Osteoblast (primary cell): ENCODE results near the gene NELL1. TPM values are rescaled to one million over a fixed set of nuclear protein-coding genes. Genes with fewer than 3 reads are reported as not detected.

Experiments used
- DNase-seq: peaks from one replicate; pipeline ENCODE4 v3.0.0; 2011; ENCODE audit warnings: low spot score, mixed read lengths; ENCODE audit not compliant: insufficient read length; ENCODE audit errors: missing footprints
- H2AFZ ChIP-seq: 2 replicates; pipeline ENCODE4 v1.6.0; 2011; ENCODE audit warnings: mild to moderate bottlenecking, low read length
- H3K27ac ChIP-seq: 2 replicates; pipeline ENCODE4 v1.5.1; 2011; ENCODE audit warnings: mild to moderate bottlenecking, low read depth, low read length, moderate library complexity
- H3K27me3 ChIP-seq: 2 replicates; pipeline ENCODE4 v1.6.0; 2012; ENCODE audit warnings: mild to moderate bottlenecking, control low read depth, inconsistent platforms, low read length, moderate library complexity; ENCODE audit not compliant: insufficient read depth
- H3K36me3 ChIP-seq: 2 replicates; pipeline ENCODE4 v1.5.1; 2011; ENCODE audit warnings: mild to moderate bottlenecking, low read length, control low read depth, moderate library complexity; ENCODE audit not compliant: insufficient read depth
- H3K4me1 ChIP-seq: 2 replicates; pipeline ENCODE4 v1.5.1; 2011; ENCODE audit warnings: mild to moderate bottlenecking, low read length, control low read depth, moderate library complexity; ENCODE audit not compliant: insufficient read depth
- H3K4me2 ChIP-seq: 2 replicates; pipeline ENCODE4 v1.6.0; 2011; ENCODE audit warnings: mild to moderate bottlenecking, low read length; ENCODE audit not compliant: insufficient read depth
- H3K4me3 ChIP-seq: fragments of 200-600 bp; sonication (generic); 3 replicates; pipeline ENCODE4 v1.5.1; 2012; ENCODE audit warnings: mild to moderate bottlenecking, low read length, inconsistent platforms; ENCODE audit not compliant: insufficient read depth
- H3K79me2 ChIP-seq: 2 replicates; pipeline ENCODE4 v1.6.0; 2012; ENCODE audit warnings: mild to moderate bottlenecking, low read length, control low read depth, inconsistent platforms; ENCODE audit not compliant: insufficient read depth
- H3K9me3 ChIP-seq: 2 replicates; pipeline ENCODE4 v1.5.1; 2011; ENCODE audit warnings: low read depth, low read length, control low read depth
- H4K20me1 ChIP-seq: 2 replicates; pipeline ENCODE4 v1.6.0; 2012; ENCODE audit warnings: mild to moderate bottlenecking, low read length, control low read depth; ENCODE audit not compliant: insufficient read depth
- CTCF ChIP-seq: IDR thresholded peaks from 2 replicates; pipeline ENCODE4 v1.5.1; 2011; ENCODE audit warnings: mild to moderate bottlenecking, low read depth, low read length, moderate library complexity; ENCODE audit errors: extremely low read depth
- total RNA-seq: library from RNA; depleted of rRNA; stranded (reverse); fragments of >200 nt; gene quantifications from 2 replicates; pipeline ENCODE4 v1.2.3, GENCODE V29; 2012

Gene NELL1
- total RNA-seq, 1 donor: not detected

GRCh38 chr11:21113876-21114275, 444.5 kb downstream of the NELL1 start:
- Histone ChIP-seq H3K9me3 (peaks cover 2% of the 10 kb centered on the region), H3K27ac (no peak overlapping the region), H3K27me3 (no peaks in the 10 kb centered on the region), H2AFZ (no peak overlapping the region), H3K36me3 (no peaks in the 10 kb centered on the region), H4K20me1 (no peaks in the 10 kb centered on the region), H3K4me3 (no peak overlapping the region), H3K4me1 (no peaks in the 10 kb centered on the region), H3K79me2 (no peaks in the 10 kb centered on the region), H3K4me2 (no peak overlapping the region)
- TF ChIP-seq CTCF: no peak
- no peak for DNase-seq

- no peaks in the 10 kb centered on the region for H3K36me3 ChIP-seq
- TF ChIP-seq CTCF: no peak
- no peak overlapping the region for H3K4me3 ChIP-seq
- H2AFZ ChIP-seq: no peak overlapping the region
- no peaks in the 10 kb centered on the region for H3K9me3 ChIP-seq
- H3K79me2 ChIP-seq: no peaks in the 10 kb centered on the region
- no peaks in the 10 kb centered on the region for H3K27me3 ChIP-seq
- H3K27ac ChIP-seq: no peak overlapping the region
- H3K4me2 ChIP-seq: no peak overlapping the region
- no peaks in the 10 kb centered on the region for H3K4me1 ChIP-seq
- no peaks in the 10 kb centered on the region for H4K20me1 ChIP-seq
- no peak for DNase-seq
These were observed 446.6 kb downstream of the NELL1 start for GRCh38 chr11:21116009-21116408.

- no peaks in the 10 kb centered on the region for H3K4me1 ChIP-seq
- DNase-seq: no peak
- H3K4me3 ChIP-seq: no peak overlapping the region
- no peak for TF ChIP-seq CTCF
- no peak overlapping the region for H3K27ac ChIP-seq
- H3K27me3 ChIP-seq: no peaks in the 10 kb centered on the region
- H4K20me1 ChIP-seq: no peaks in the 10 kb centered on the region
- no peak overlapping the region for H2AFZ ChIP-seq
- no peak overlapping the region for H3K4me2 ChIP-seq
- no peaks in the 10 kb centered on the region for H3K36me3 ChIP-seq
- H3K9me3 ChIP-seq: no peaks in the 10 kb centered on the region
- no peaks in the 10 kb centered on the region for H3K79me2 ChIP-seq
These were observed 450.0 kb downstream of the NELL1 start for GRCh38 chr11:21119411-21119810.

- Histone ChIP-seq H3K4me2 (no peak overlapping the region), H3K4me1 (no peaks in the 10 kb centered on the region), H3K79me2 (no peaks in the 10 kb centered on the region), H3K27ac (no peak overlapping the region), H3K9me3 (no peaks in the 10 kb centered on the region), H3K4me3 (no peak overlapping the region), H3K27me3 (no peaks in the 10 kb centered on the region), H4K20me1 (no peaks in the 10 kb centered on the region), H3K36me3 (no peaks in the 10 kb centered on the region), H2AFZ (no peak overlapping the region)
- no peak for TF ChIP-seq CTCF
- no peak for DNase-seq
These were observed 452.6 kb downstream of the NELL1 start for GRCh38 chr11:21121991-21122390.
